ENCODE data around the gene TIMM44.

DNA sequence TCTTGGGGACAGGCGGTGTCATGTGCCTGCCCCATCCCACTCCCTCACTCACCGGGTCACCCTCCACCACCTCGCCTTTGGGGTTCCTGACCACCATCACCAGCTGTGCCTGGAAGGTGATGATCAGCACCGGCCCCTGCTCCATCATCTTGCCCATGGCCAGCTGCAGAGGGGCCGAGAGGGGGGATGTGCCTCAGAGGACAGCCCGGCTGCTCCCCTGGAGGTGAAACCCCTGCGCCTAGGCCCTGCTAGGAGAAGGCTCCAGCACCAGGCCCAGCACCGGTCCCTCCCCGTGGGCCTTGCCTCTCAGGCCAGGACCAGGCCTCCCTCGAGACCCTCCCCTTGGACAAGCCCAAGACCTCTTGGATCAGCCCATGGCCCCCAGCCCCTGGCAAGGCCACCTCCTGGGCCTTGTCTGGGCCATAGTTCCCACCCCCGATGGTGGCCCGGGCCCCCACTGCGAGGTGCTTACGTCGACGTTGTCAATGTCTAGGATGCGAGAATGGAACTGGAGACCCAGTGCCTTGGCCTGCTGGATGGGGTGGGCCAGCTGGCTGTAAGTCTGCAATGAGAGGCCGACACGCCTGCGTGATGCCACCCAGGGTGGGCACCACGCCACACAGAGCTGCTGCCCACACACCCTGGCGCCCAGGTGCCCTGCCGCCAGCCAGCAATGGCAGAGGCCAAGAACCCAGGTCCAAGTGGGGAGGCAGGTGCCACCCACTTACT lies 15.7 kb downstream of the TIMM44 start:
- TF ChIP-seq CEBPB (IDR thresholded peaks at IDR 0.05; ENCODE audit: low read depth, low read length) (no peak), CHD2 (IDR thresholded peaks at IDR 0.05; ENCODE audit: low read length) (no peak), RFX5 (IDR thresholded peaks at IDR 0.05; ENCODE audit: borderline replicate concordance, low read depth, low read length) (no peak), ASH2L (IDR thresholded peaks at IDR 0.05; ENCODE audit: low read length) (no peak), SRF (IDR thresholded peaks at IDR 0.05; ENCODE audit: low read depth, low read length) (no peak), POLR2A (IDR thresholded peaks at IDR 0.05; ENCODE audit: control extremely low read depth in 1 of 2, low read depth in 2 of 2, low read length in 2 of 2) (no peak; a peak in 1 of 3 replicates), ZNF274 (IDR thresholded peaks at IDR 0.05; ENCODE audit: borderline replicate concordance, extremely low read depth, low read length) (no peak), RAD21 (IDR thresholded peaks at IDR 0.05 in 1 of 2, conservative IDR thresholded peaks at IDR 0.05 in 1 of 2; ENCODE audit: low read depth in 2 of 2, low read length in 2 of 2) (no peak), CBX8 (IDR thresholded peaks at IDR 0.05; ENCODE audit: borderline replicate concordance, low read depth, low read length) (no peak), FOSL1 (IDR thresholded peaks at IDR 0.05; ENCODE audit: insufficient read depth, low read depth, low read length) (no peak), EP300 (IDR thresholded peaks at IDR 0.05; ENCODE audit: borderline replicate concordance in 1 of 2, low read depth in 2 of 2, low read length in 2 of 2) (no peak)
- TF ChIP-seq, protein P1, sequence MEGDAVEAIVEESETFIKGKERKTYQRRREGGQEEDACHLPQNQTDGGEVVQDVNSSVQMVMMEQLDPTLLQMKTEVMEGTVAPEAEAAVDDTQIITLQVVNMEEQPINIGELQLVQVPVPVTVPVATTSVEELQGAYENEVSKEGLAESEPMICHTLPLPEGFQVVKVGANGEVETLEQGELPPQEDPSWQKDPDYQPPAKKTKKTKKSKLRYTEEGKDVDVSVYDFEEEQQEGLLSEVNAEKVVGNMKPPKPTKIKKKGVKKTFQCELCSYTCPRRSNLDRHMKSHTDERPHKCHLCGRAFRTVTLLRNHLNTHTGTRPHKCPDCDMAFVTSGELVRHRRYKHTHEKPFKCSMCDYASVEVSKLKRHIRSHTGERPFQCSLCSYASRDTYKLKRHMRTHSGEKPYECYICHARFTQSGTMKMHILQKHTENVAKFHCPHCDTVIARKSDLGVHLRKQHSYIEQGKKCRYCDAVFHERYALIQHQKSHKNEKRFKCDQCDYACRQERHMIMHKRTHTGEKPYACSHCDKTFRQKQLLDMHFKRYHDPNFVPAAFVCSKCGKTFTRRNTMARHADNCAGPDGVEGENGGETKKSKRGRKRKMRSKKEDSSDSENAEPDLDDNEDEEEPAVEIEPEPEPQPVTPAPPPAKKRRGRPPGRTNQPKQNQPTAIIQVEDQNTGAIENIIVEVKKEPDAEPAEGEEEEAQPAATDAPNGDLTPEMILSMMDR (IDR thresholded peaks at IDR 0.05; ENCODE audit: control extremely low read depth in 1 of 3, insufficient read depth in 1 of 3, low read depth in 1 of 3, low read length in 3 of 3) = no peak
- TF ChIP-seq, protein P2, sequence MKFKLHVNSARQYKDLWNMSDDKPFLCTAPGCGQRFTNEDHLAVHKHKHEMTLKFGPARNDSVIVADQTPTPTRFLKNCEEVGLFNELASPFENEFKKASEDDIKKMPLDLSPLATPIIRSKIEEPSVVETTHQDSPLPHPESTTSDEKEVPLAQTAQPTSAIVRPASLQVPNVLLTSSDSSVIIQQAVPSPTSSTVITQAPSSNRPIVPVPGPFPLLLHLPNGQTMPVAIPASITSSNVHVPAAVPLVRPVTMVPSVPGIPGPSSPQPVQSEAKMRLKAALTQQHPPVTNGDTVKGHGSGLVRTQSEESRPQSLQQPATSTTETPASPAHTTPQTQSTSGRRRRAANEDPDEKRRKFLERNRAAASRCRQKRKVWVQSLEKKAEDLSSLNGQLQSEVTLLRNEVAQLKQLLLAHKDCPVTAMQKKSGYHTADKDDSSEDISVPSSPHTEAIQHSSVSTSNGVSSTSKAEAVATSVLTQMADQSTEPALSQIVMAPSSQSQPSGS (IDR thresholded peaks at IDR 0.05; ENCODE audit: low read length) = no peak
- TF ChIP-seq, protein P3, sequence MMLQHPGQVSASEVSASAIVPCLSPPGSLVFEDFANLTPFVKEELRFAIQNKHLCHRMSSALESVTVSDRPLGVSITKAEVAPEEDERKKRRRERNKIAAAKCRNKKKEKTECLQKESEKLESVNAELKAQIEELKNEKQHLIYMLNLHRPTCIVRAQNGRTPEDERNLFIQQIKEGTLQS (IDR thresholded peaks at IDR 0.05; ENCODE audit: insufficient read depth, low read depth, low read length) = no peak
